Aortic smooth muscle cell (primary cell): ENCODE results near the gene SIPA1L2. TPM values are rescaled to one million over a fixed set of nuclear protein-coding genes. Genes with fewer than 3 reads are reported as not detected.

Experiments
- total RNA-seq: library from RNA; depleted of rRNA; stranded (reverse); fragments of >200 nt; gene quantifications from 2 replicates; pipeline ENCODE4 v1.2.3, GENCODE V29; 2014

SIPA1L2 gene, protein sequence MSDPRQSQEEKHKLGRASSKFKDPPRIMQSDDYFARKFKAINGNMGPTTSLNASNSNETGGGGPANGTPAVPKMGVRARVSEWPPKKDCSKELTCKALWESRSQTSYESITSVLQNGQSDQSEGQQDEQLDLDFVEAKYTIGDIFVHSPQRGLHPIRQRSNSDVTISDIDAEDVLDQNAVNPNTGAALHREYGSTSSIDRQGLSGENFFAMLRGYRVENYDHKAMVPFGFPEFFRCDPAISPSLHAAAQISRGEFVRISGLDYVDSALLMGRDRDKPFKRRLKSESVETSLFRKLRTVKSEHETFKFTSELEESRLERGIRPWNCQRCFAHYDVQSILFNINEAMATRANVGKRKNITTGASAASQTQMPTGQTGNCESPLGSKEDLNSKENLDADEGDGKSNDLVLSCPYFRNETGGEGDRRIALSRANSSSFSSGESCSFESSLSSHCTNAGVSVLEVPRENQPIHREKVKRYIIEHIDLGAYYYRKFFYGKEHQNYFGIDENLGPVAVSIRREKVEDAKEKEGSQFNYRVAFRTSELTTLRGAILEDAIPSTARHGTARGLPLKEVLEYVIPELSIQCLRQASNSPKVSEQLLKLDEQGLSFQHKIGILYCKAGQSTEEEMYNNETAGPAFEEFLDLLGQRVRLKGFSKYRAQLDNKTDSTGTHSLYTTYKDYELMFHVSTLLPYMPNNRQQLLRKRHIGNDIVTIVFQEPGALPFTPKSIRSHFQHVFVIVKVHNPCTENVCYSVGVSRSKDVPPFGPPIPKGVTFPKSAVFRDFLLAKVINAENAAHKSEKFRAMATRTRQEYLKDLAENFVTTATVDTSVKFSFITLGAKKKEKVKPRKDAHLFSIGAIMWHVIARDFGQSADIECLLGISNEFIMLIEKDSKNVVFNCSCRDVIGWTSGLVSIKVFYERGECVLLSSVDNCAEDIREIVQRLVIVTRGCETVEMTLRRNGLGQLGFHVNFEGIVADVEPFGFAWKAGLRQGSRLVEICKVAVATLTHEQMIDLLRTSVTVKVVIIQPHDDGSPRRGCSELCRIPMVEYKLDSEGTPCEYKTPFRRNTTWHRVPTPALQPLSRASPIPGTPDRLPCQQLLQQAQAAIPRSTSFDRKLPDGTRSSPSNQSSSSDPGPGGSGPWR (N-terminal part only)
- total RNA-seq: 6.2 and 10.6 TPM in 2 replicates

DNA sequence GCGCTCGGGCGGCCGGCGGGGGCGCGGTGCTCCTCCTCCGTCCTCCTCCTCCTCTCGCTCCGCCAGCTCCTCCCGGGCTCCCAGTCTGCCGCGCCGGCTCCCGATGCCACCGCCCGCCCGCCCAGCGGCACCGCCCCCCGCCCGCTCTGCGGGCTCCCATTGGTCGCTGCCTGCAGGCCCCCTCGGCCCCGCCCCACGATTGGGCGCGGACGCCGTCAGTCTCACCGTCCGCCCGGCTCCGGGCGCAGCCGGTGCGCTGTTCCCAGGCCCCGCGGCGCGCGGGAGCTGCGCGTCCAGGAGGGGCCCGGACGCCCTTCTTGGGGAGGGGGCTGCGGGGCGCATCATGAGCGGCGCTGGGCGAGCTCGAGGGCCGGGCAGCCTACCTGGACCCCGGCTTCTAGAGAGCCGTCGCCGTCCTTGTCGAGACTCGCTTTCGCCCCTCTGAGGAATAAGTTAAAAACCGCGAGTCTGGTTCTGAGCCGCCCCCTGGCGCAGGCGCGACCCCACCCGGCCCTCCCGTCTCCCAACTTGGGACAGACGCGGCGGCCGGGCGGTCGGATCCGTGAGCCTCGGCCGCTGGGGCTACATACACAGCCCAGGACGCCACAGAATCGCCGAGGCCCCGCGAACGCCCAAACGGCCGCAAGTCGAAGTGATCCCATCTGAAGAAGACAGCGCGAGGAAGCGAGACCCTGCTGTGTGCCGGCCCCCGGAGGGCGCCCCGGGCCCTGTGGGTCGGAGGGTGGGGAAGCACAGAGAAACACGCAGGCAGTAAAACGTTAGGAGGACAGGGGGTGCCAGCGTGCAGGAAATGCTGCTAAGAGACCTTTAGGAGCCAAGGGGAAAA, at the start of gene SIPA1L2:
Gene SIPA1L2, minus strand, starts transcription at position 87 of the 847 bp plus-strand sequence. CDS start 114,794 bp downstream, outside the sequence.

Other genes with a start within 250 kb of the SIPA1L2 start
- 0.66 and 0.93 TPM in 2 replicates for gene MAP10, start 175.3 kb upstream of the SIPA1L2 start, total RNA-seq